Glutamatergic neuron (in vitro differentiated cells): ENCODE measurements around the gene THSD8. TPM values are rescaled to one million over a fixed set of nuclear protein-coding genes. Genes with fewer than 3 reads are reported as not detected.

Experiments
- DNase-seq: peaks from one replicate; pipeline ENCODE4 v3.0.0; 2022
- H3K27ac Mint-ChIP-seq: one replicate; pipeline ENCODE4 v1.8.0; 2020; ENCODE audit warnings: mild to moderate bottlenecking, mixed read lengths, inconsistent platforms; ENCODE audit not compliant: unreplicated experiment
- H3K27me3 Mint-ChIP-seq: one replicate; pipeline ENCODE4 v1.8.0; 2020; ENCODE audit warnings: mild to moderate bottlenecking, moderate library complexity, mixed read lengths, inconsistent platforms; ENCODE audit not compliant: unreplicated experiment
- H3K36me3 Mint-ChIP-seq: one replicate; pipeline ENCODE4 v1.8.0; 2020; ENCODE audit warnings: mild to moderate bottlenecking, mixed read lengths, inconsistent platforms; ENCODE audit not compliant: unreplicated experiment
- H3K4me1 Mint-ChIP-seq: one replicate; pipeline ENCODE4 v1.8.0; 2020; ENCODE audit warnings: mild to moderate bottlenecking, low read depth, mixed read lengths, inconsistent platforms; ENCODE audit not compliant: unreplicated experiment
- H3K4me3 Mint-ChIP-seq: one replicate; pipeline ENCODE4 v1.8.0; 2020; ENCODE audit warnings: mild to moderate bottlenecking, mixed read lengths, inconsistent platforms; ENCODE audit not compliant: unreplicated experiment
- H3K9me3 Mint-ChIP-seq: one replicate; pipeline ENCODE4 v1.8.0; 2020; ENCODE audit warnings: mild to moderate bottlenecking, moderate library complexity, mixed read lengths, inconsistent platforms; ENCODE audit not compliant: unreplicated experiment
- CTCF ChIP-seq: fragments of 200-600 bp; sonication (generic); IDR thresholded peaks from one replicate; pipeline ENCODE4 v1.5.0; 2021; ENCODE audit not compliant: partially characterized antibody, unreplicated experiment
- total RNA-seq: library from RNA; stranded (reverse); fragmentation: NEBNext Ultra II Directional; extraction: Animal tissue kit (Norgen Biotek cat#: 25700); gene quantifications from one replicate; pipeline ENCODE4 v1.2.1, GENCODE V29; 2021; ENCODE audit not compliant: unreplicated experiment

Gene THSD8
- total RNA-seq, 1 donor from 2014 or later: 14.4 TPM

GRCh38 chr19:12786952-12787351 lies 14.9 kb upstream of the THSD8 start:
- Mint-ChIP-seq H3K4me1 (peaks cover 19% of the 10 kb centered on the region), H3K27me3 (peaks cover 10% of the 10 kb centered on the region), H3K4me3 (no peak overlapping the region), H3K27ac (no peak overlapping the region), H3K36me3 (no peaks in the 10 kb centered on the region), H3K9me3 (peaks cover 10% of the 10 kb centered on the region)
- TF ChIP-seq CTCF: no peak
- no peak for DNase-seq

- Mint-ChIP-seq H3K4me3 (no peak overlapping the region), H3K27me3 (peaks cover 9% of the 10 kb centered on the region), H3K27ac (no peak overlapping the region), H3K36me3 (no peaks in the 10 kb centered on the region), H3K9me3 (peaks cover 10% of the 10 kb centered on the region), H3K4me1 (peaks cover 17% of the 10 kb centered on the region)
- TF ChIP-seq CTCF: no peak
- no peak for DNase-seq
These were observed 14.4 kb upstream of the THSD8 start for GRCh38 chr19:12787458-12787857.

GRCh38 chr19:12788042-12788681 lies 13.7 kb upstream of the THSD8 start:
- Mint-ChIP-seq H3K4me3 (peak overlapping the region; percentile 57), H3K27me3 (peaks cover 9% of the 10 kb centered on the region), H3K4me1 (peaks cover 17% of the 10 kb centered on the region), H3K27ac (peak overlapping the region; percentile 82), H3K9me3 (peaks cover 14% of the 10 kb centered on the region), H3K36me3 (no peaks in the 10 kb centered on the region)
- no peak for TF ChIP-seq CTCF
- no peak for DNase-seq

- Mint-ChIP-seq H3K4me1 (peaks cover 14% of the 10 kb centered on the region), H3K9me3 (peaks cover 12% of the 10 kb centered on the region), H3K27me3 (peaks cover 6% of the 10 kb centered on the region), H3K27ac (peak overlapping the region; percentile 82), H3K36me3 (no peaks in the 10 kb centered on the region), H3K4me3 (peak overlapping the region; percentile 79)
- no peak for TF ChIP-seq CTCF
- peak; percentile 63 for DNase-seq
These were observed 13.2 kb upstream of the THSD8 start for GRCh38 chr19:12788682-12789097.

GRCh38 chr19:12789098-12789903 lies 12.6 kb upstream of the THSD8 start:
- peaks cover 18% of the 10 kb centered on the region for H3K4me1 Mint-ChIP-seq
- DNase-seq: peak; percentile 18
- H3K27ac Mint-ChIP-seq: peak overlapping the region; percentile 72
- no peak for TF ChIP-seq CTCF
- H3K9me3 Mint-ChIP-seq: peaks cover 15% of the 10 kb centered on the region
- H3K27me3 Mint-ChIP-seq: peaks cover 8% of the 10 kb centered on the region
- peak overlapping the region; percentile 79 for H3K4me3 Mint-ChIP-seq
- no peaks in the 10 kb centered on the region for H3K36me3 Mint-ChIP-seq
